Stimulated activated CD8-positive, alpha-beta memory T cell treated with anti-CD3 and anti-CD28 coated beads, Interleukin-4, amount 100 ng/mL, for 1 hour (primary cell): ENCODE results near the gene UBALD1.
A peak's percentile ranks its signal among the peaks of the same experiment; 100 is the strongest.

Source experiments
- DNase-seq, 2 donors: peaks; one replicate each; pipeline ENCODE4 v3.0.0-alpha.2; 2020; ENCODE audit warnings: low read depth in 2 of 2, low spot score in 1 of 2

UBALD1 gene

GRCh38 chr16:4616047-4616811, 1.5 kb upstream of the UBALD1 start:
- peak; percentile 95 to 97 for DNase-seq

- DNase-seq = no peak
Observed at GRCh38 chr16:4615384-4616046, 827 bp upstream of the UBALD1 start.

- no peak for DNase-seq
Observed at GRCh38 chr16:4613636-4614570, 785 bp downstream of the UBALD1 start.

- DNase-seq = no peak
Observed at GRCh38 chr16:4612977-4613635, 1.6 kb downstream of the UBALD1 start.

GRCh38 chr16:4612474-4612931, 2.2 kb downstream of the UBALD1 start:
- DNase-seq = no peak

- DNase-seq = no peak
Observed at GRCh38 chr16:4611337-4612021, 3.2 kb downstream of the UBALD1 start.

GRCh38 chr16:4610011-4611005, 4.4 kb downstream of the UBALD1 start:
- no peak for DNase-seq

GRCh38 chr16:4609200-4610010, 5.3 kb downstream of the UBALD1 start:
- no peak for DNase-seq

- DNase-seq = no peak
Observed at GRCh38 chr16:4608704-4608980, 6.0 kb downstream of the UBALD1 start.

- DNase-seq = no peak
Observed at GRCh38 chr16:4607841-4608703, 6.6 kb downstream of the UBALD1 start.

- no peak for DNase-seq
Observed at GRCh38 chr16:4606354-4606753, 8.3 kb downstream of the UBALD1 start.

- DNase-seq = no peak
Observed at GRCh38 chr16:4604401-4604800, 10.3 kb downstream of the UBALD1 start.

GRCh38 chr16:4603624-4604170, 11.0 kb downstream of the UBALD1 start:
- no peak for DNase-seq

- no peak for DNase-seq
Observed at GRCh38 chr16:4602331-4602730, 12.4 kb downstream of the UBALD1 start.

- DNase-seq = no peak
Observed at GRCh38 chr16:4601864-4602186, 12.9 kb downstream of the UBALD1 start.

GRCh38 chr16:4601036-4601863, 13.4 kb downstream of the UBALD1 start:
- no peak for DNase-seq

GRCh38 chr16:4599545-4599944, 15.1 kb downstream of the UBALD1 start:
- DNase-seq = no peak
